HG02938 (cell line): ENCODE measurements around the gene RAB3IL1.
"Not testable (repeated sequence)": the region's sequence is repeated elsewhere in the genome, so short reads cannot be mapped to it uniquely, and the experiment has no call there.

Experiments used
- ATAC-seq: cut with Tn5 transposase; IDR thresholded peaks from one replicate; pipeline ENCODE4 v1.9.1; 2021; ENCODE audit warnings: mild to moderate bottlenecking, moderate library complexity; ENCODE audit not compliant: unreplicated experiment

RAB3IL1 gene

DNA sequence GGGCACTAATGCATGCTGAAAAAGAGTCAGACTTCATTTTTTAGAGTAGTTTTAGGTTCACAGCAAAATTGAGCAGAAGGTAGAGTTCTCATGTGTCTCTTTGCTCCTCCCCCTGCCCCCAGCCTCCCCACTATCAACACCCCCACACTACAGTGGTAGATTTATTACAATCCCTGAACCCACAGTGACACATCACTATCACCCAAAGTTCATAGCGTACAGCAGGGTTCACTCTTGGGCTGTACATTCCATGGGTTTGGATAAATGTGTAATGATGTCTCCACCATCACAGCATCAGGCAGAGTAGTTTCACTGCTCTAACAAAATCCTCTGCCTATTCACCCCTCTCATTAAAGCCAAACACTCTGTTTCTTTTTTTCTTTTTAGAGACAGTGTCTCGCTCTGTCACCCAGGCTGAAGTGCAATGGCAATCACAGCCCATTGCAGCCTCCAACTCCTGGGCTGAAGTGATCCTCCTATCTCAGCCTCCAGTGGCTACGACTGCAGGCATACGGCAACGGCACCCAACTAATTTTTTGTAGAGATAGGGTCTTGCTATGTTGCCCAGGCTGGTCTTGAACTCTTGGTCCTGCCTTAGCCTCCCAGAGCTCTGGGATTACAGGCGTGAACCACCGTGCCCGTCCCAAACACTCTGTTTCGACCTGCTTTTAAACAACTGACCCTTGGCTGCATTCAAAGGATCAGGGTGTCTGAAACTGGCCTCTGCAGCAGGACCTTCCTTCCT, 36.9 kb upstream of the RAB3IL1 start:
- no peak for ATAC-seq

GRCh38 chr11:61953632-61954031, 36.3 kb upstream of the RAB3IL1 start:
- not testable (repeated sequence) for ATAC-seq

GRCh38 chr11:61952882-61953281, 35.5 kb upstream of the RAB3IL1 start:
- ATAC-seq: no peak

- no peak for ATAC-seq
Observed at GRCh38 chr11:61951484-61952135, 34.2 kb upstream of the RAB3IL1 start.

GRCh38 chr11:61950035-61950547, 32.7 kb upstream of the RAB3IL1 start, which contains the start of gene BEST1:
Gene BEST1, plus strand, starts transcription at chr11:61950351. Its CDS starts 1,456 bp downstream, at chr11:61951807.
- ATAC-seq: no peak

DNA sequence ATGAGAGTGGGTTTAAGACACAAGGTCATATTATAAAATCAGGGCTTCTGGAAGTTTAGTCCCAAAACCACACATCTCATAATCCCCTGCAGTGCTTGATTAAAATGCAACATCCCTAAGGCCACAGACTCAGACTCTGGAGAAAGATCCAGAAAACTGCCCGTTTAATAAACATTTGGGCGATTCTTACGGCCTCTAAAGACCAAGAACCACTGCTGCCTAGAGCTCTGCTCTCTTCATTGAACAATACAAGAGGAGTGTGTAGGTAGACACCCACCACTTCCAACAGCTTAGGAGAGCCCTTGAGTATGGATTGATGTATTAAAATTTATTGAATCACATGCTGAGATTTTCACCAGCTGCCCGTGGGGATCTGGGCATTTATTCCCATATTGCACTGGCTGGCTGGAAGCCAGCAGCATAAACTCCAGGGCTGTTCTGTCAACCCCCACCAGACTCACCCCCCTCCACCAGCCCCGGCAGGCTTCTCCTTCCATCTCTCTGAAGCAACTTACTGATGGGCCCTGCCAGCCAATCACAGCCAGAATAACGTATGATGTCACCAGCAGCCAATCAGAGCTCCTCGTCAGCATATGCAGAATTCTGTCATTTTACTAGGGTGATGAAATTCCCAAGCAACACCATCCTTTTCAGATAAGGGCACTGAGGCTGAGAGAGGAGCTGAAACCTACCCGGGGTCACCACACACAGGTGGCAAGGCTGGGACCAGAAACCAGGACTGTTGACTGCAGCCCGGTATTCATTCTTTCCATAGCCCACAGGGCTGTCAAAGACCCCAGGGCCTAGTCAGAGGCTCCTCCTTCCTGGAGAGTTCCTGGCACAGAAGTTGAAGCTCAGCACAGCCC, 32.0 kb upstream of the RAB3IL1 start:
- no peak for ATAC-seq

- ATAC-seq: no peak
Observed at GRCh38 chr11:61948505-61948904, 31.1 kb upstream of the RAB3IL1 start.

- ATAC-seq: no peak
Observed at GRCh38 chr11:61947486-61948210, 30.3 kb upstream of the RAB3IL1 start.

GRCh38 chr11:61946894-61947293, 29.5 kb upstream of the RAB3IL1 start:
- ATAC-seq: no peak

- ATAC-seq: no peak
Observed at GRCh38 chr11:61945191-61945590, 27.8 kb upstream of the RAB3IL1 start.

GRCh38 chr11:61940466-61940865, 23.1 kb upstream of the RAB3IL1 start:
- no peak for ATAC-seq

DNA sequence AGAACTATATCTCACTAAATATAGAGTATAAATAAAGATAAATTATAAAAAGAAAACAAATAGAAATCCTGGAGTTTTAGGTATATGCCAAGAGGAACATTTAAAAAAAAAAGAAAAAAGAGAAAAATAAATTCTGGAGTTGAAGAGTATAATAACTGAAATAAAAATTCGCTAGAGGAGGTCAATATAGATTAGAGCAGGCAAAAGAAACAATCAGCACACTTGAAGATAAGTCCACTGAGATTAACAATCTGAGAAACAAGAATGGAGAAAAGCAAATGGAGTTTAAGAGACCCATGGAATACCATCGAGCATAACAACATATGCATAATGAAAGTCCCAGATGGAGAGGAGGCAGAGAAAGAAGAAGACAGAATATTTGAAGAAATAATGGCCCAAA, 18.5 kb upstream of the RAB3IL1 start:
- ATAC-seq: no peak

DNA sequence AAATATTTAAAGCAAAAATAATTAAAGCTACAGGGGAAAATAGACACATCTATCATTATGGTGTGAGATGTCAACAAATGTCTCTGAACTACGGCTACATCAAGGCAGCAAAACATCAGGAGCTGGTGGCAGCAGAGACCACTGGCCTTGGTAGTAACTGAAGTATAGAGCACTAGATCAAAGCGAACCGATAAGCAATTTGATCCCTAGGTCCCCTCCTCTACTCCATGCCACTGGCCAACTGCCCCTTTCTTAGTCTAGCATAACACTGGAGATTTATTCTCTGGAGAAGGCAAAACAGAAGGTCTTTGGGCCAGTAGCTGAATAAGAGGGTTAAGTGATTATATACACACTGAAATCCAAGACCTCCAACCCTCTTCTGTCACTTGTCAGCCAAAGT, 13.6 kb upstream of the RAB3IL1 start:
- no peak for ATAC-seq

DNA sequence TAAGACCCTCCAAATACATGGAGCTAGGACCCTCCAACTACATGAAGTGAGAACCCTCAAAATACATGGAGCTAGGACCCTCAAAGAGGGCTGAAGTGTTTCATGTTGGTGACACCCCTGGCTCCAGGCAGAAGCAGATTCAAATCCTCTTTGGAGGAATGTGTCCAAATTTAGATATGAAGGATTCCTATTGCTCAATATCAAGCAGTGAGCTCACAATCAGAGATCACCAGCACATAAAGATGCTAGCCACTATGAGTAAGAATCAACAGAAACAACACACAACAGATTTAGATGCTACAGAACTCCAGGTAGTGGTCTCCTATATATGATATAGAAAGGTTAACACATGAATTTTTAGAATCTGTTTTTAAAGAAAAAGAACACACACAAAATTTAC, 11.2 kb upstream of the RAB3IL1 start:
- no peak for ATAC-seq

DNA sequence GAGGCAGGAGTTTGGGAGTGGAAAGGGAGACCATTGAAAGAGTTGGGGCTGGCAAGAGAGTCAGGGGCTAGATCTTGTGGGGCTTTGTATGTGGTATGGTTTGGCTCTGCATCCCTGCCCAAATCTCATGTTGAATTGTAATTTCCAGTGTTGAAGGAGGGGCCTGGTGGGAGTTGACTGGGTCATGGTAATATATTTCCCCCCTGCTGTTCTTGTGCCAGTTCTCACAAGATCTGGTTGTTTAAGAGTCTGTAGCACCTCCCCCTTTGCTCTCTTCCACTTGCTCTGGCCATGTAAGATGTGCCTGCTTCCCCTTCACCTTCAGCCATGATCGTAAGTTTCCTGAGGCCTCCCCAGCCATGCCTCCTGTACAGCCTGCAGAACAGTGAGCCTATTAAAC, 10.1 kb upstream of the RAB3IL1 start:
- ATAC-seq: no peak

DNA sequence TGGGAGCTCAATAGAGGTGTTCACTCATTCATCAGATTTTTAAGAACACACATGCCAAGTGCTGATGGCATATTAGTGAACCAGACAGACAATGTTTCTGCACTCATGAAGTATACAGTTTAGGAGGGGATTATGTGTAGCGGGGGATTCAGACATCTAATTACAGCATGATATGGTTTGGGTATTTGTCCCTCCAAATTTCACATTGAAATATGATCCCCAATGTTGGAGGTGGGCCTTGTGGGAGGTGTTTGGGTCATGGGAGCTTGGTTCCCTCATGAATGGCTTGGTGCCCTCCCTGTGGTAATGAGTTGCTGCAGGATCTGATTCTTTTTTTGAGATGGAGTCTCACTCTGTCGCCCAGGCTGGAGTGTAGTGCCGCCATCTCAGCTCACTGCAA, 8.9 kb upstream of the RAB3IL1 start:
- no peak for ATAC-seq

GRCh38 chr11:61925736-61926135, 8.4 kb upstream of the RAB3IL1 start:
- ATAC-seq: no peak

DNA sequence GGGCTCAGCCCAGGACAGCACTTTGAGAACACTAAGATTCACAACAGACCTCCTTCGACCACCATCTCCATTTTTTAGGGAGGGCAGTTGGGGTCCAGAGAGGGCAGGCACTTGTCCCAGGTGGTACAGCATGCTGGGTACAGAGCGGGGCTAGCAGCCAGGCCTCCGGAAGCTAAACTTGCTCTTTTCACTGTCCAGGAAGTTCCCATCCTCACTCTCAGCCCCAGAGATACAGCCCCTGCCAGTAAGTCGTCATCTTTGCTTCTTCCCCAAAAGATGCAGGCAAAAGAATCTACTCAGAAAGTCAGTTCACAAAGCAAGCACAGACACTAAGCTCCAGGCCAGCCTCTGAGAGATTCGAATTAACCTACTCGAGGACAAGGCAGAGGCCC, 6.7 kb upstream of the RAB3IL1 start:
- no peak for ATAC-seq

- ATAC-seq: no peak
Observed at GRCh38 chr11:61923166-61924063, 6.0 kb upstream of the RAB3IL1 start.

DNA sequence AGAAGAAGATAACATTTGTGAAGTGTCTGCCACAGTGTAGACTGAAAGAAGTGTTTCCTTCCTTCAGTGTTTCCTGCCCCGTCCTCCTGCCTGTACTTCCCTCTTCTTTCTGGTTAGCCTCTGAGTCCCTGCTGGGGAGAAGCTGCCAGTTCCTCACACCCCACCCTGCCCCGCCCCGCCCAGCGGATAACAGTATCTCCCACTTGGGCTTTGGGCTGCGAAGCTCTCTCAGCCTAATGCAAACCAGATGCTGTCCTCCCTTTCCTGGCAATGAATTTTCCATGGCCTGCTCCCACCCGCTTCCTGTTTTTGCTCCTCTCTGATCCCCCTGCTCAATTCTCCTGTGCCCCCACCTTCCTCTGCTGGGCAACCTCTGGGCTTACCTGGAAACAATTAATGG, 5.2 kb upstream of the RAB3IL1 start:
- ATAC-seq: no peak
